NCI-H2196 (cell line): ENCODE results near the gene TTC28.
"Not testable (repeated sequence)": the region's sequence is repeated elsewhere in the genome, so short reads cannot be mapped to it uniquely, and the experiment has no call there.

Source experiments
- DNase-seq: peaks from one replicate; lab custom pipeline; 2025; ENCODE audit not compliant: unreplicated experiment; lab: John Stamatoyannopoulos, UW

Gene TTC28

DNA sequence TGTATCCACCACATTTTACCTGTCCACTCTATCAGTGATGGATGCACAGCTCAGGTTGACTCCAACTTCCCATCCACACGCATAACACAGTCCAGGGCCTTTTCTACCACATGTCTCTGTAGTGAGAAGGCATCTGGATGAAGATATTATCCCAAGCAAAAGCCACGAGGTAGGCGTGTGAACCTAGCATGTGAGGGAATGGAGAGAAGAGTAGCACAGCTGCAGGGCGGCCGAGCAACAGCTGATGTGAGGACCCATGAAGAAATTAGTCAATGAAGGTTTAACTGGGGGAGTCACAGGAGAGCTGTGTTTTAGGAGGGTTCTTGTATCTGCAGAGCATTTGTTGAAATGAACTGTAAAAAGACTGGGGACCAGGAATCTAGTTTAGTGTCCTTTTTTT is 616.0 kb downstream of the TTC28 start:
- DNase-seq: no peak

DNA sequence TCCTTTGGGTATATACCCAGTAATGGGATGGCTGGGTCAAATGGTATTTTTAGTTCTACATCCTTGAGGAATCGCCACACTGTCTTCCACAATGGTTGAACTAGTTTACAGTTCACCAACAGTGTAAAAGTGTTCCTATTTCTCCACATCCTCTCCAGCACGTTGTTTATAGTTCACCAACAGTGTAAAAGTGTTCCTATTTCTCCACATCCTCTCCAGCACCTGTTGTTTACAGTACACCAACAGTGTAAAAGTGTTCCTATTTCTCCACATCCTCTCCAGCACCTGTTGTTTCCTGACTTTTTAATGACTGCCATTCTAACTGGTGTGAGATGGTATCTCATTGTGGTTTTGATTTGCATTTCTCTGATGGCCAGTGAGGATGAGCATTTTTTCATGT is 619.0 kb downstream of the TTC28 start:
- not testable (repeated sequence) for DNase-seq

DNA sequence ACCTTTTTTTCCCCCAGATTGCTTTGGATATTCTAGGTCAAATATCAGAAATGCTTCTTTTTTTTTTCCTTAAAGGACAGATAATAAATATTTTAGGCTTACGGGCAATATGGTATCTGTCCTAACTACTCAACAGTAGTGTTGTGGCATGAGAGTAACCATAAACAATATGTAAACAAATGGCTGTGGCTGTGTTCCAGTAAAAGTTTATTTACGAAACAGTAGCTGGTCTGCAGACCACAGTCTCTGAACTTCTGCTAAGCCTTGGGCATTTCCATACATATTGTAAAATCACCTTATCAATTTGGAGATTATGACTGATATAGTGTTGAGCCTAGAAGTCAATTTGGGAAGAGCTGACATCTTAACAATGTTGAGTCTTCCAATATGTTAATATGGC is 621.6 kb downstream of the TTC28 start:
- no peak for DNase-seq

DNA sequence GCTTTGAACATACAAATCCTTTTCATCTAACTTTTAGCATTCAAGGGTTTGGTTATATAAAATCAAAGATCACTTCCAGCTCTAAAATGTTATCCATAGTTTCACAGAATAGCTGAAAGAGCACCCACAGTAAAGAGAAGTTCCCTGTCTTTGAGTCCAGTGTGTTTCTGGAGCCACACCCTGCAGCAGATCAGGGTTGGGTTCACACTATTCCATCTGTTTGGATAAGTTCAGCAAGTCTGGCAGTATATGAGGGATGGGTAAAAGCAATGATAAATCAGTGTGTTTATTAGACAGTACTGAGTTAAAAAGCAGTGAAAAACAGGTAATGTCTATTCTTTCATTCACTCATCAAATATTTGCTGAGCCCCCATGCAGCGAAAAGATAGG is 624.8 kb downstream of the TTC28 start:
- no peak for DNase-seq

DNA sequence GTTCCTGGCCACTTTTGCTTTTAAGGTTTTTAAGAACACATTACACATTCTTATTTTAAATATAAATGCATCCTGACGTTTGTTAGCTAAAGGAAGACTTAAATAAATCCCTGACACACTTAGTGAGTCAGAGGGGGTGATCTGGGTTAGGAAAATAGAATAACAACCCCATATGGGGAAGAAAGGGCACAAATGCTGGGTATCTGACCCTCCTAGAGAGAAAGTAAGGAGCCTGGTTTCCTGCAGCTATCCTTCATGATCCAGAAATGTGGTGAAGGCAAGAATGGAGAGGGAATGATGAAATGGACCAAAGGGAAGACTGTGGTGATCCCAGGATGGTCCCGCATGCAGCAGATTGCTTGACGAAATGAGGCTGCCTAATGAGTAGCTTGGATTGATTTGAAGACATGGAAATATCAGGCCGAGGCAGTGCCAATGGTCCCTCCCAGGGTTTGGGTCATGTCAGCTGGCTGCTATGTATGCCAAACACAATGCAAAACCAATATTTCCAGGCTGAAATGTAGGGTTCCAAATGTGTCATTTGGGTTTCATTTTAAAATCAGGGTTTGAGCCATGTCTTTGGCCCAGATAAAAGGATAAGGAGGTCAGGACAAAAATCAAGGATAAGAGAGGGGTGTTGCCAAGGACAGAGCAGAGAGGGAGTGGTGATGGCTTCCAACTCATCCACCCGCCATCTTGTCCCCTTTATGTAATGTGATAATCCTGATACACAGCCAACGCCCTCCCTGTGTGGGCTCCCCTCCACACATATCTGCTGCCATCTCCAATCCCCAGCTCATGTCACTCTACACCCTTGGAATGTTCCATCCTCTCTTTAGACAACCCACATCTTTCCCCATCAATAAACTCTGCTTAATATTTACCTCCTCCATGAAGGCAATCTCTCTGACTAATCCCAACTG is 625.5 kb downstream of the TTC28 start:
- DNase-seq: no peak

DNA sequence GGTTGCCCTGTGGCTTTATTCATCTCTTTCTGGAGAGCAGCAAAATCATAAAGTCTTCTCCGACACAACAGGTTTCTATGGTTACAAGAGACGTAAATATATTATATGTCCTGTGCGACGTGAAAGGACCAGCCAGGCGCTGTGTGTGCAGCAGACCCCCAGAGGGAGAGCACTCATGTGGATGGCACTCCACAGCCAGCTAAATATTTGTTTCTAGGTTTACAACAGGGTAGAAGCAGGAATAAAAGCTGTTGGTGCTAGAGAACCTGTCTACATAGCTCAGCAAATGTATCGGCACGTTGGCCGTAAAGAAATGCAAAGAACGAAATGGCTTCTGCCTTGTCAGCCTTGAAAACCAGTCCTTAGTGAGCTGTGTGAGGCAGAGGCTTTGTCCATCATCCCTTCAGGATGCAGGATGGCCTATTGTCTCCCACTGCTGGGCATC is 626.8 kb downstream of the TTC28 start:
- DNase-seq: no peak

DNA sequence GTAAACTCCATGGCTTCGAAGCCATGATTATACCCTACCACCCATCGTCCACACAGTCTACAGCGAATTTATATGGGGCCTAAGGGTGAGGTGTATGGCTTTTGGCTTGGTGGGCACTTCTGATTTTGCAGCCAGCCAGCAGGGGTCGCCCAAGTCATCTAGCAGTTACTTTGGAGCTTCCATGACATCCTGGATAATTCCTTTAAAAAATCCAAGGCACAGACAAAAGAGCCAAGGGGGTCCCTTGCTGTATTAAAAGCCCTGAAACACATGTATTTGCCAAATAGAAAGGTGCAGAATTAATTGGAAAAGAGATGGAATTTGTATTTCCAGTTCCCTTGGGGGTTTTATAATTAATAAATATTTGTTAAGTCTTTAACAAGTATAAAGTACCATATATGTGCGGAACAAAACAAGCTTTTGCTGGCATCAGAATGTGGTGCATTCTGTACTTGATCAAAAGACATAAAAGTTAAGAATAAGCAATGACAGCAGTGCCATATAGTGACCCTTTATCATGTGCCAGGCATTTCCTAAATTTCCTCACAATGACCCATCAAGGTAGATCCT is 627.8 kb downstream of the TTC28 start:
- peak; percentile 6 for DNase-seq

DNA sequence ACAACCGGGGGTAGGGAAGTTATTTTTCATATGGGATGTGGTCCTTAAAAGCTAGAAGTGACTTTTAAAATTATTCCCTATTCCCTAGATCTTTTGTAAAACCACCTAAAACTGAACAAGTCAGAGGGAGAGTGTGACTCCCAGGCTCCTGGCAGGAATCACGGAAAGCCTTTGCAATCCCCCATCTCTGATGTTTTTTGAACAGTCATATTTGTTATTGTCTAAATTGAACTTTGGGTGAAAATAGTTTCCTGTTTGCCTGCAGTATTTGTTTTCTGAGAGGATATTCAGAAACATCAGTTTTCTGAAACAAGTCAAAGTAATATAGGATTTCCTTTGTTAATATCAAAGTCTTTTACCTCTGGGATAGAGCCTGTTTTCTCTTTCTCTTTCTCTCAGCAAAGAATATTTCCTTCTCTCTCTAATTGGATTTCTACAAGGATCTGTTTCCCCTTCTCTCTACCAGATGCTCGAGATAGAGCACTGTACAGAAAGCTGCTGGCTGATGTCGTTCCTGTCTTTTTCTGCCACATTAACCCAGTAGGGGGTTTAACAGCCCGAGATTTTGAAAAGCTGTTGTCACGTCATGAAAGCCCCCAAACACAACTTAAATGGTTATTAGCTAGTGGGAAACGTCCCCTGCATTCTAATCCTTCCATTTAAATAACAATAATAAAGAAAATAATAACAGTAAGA is 628.4 kb downstream of the TTC28 start:
- no peak for DNase-seq

DNA sequence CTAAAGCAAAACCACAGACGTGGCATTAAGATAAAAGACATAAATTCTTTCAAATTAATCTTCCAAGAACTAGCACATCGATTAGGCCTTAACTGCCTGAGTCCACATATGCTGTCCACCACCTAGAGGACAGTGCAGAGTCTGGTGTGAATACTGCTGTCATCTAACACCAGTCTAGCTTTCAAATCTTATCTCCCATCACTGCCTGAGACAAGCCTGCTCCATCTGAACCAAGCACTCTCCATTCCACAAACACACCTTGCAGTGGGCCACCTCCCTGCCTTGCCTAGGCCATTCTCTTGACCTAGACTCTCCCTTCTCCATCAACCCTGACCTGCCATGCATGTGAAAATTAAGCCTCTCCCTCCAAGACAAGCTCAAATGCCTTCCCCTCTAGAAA is 631.1 kb downstream of the TTC28 start:
- DNase-seq: no peak

DNA sequence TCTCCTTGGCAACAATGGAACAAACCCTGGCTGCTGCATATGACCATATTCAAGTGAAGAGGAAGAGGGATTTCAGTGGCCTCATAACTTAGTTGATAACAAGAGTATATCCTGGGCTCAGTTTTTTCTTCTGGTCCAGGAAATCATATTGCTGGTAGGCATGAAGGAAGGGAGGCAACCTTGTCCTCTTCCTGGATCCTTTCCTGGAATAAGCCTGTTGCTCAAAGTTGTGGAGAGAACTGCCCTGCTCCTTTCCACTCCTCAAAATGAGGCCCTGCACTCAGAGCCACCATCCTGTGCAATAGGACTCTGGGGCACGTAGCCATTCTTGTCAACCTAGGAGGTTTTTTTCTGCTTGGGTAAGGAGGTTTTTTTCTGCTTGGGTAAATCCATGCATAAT is 631.9 kb downstream of the TTC28 start:
- no peak for DNase-seq

DNA sequence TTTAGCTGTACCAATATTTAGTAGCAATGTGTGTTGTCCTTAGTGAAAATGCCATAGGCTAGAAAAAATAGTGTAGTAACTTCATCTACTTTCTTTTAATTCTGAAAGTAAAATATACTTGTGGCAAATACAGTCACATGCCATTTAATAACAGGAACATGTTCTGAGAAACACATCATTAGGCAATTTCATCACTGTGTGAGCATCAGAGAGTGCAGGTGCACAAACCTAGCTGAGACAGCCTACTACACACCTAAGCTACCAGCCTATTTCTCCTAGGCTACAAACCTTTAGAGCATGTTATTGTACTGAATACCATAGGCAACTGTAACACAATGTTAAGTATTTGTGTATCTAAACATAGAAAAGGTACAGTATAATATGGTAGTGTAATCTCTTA is 633.5 kb downstream of the TTC28 start:
- DNase-seq: no peak

DNA sequence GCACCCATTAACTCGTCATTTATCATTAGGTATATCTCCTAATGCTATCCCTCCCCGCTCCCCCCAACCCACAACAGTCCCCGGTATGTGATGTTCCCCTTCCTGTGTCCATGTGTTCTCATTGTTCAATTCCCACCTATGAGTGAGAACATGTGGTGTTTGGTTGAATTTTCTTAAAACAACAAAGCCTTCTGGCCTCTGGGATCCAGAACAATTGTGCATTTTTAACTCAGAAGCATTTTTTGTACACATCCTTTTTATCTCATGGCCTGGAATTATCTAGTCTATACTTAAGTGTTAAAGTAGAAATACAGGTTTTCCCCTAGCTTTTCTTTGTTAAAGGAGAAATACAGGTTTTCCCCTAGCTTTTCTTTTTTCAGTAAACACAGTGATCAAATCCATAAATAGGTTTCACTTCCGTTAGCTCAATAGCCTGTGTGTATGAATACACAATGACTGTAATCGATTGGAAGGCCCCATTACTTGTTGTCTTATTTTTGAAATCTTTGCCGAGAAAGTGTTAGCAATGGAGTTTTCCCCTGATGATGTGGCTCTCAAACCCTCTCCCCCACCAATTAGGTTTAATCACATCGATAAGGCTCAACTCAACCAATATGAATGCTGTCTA is 635.0 kb downstream of the TTC28 start:
- DNase-seq: no peak

DNA sequence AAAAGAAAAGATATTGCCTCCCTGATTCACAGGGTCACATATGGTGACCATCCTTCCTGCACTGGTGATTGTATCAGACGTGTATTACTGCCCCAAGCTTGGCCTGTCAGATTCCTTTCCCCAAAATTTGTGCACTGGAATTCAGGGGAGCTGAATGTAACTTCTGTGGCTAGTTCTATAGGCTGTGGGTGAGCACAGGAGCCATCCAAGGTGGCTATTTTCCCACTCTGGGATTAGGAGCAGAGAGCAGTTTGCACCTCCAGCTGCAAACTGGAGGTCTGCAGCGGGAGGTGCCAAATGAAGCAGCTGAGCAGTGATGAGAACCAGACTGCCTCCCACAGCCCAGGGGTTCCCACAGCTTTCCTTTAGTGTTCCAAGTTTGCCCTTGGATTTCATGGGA is 636.4 kb downstream of the TTC28 start:
- no peak for DNase-seq

DNA sequence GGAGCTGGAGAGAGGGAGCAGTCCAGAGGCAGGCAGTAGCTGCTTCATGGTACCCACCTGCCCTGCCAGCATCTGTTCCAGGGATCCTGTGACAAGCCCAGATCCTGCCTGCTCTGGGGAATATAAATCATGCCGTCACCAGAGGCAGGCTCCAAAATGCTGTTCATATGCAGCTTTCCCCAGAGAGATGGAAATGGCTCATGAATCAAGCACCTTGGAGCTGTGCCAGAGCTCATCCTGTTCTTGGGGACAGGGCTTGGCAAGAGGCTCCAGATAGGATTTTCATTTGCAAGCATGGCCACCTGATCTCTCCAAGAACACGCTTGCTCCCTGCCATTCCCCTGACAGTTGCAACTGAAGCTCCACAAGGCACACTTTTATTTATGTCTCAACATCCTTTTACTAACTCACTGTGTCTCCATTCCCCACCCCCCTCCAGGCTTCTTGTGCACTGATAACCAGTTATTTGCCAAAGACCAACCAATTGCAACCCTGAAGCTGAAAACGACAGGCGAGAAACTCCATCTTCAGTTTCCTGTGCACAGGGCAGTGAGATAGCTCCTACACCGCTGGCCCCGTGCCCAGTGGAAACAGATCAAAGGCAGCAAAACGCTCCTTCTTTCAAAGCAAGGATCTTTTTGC is 644.8 kb downstream of the TTC28 start:
- peak; percentile 69 for DNase-seq

DNA sequence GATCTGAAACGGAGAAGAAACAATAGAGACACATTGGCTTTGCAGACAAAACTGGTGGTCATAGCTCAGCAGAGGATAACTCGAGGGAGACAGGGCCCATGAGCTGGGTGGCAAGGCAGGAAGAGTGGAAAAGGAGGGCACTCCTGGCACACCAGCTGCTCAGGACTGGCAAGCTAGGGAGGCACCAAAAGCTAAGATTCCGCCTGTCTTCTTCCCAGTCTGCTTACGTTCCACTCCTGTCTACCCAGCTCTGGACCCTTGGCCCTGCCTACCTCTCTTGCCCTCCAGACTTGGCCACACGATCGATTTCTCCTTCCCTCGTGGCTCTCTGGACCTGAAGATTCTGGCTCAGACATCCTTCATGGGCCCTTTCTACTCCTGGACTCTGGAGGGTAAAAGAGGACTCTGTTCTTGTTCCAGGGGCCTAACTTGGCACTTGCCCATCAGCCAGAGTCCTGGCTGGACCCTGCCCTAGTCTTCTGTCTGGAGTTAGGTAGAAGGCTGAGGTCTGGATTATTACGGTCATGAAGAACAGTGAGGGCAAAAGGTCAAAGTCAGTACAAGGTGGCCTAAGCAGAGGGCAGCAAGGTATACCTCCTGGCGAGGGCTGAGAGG is 645.4 kb downstream of the TTC28 start:
- no peak for DNase-seq

DNA sequence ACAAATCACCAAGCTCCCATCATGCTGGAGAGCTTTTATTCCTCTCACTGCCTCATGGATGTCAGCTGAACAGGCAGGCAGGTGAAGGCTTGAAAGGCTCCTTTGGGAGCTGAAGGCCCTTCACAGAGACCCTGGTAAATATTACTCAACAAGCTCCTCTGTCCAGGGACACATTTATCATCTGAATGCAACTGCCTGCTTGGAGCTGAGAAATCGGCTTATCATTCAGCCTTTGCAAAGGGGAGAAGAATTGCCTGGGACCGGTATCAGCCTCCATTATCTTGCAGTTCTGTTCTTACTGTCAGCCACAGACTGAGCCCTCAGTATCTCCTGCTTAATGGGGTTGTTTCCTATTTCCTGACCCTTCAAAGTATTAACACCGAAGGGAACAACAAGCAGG is 646.8 kb downstream of the TTC28 start:
- no peak for DNase-seq

DNA sequence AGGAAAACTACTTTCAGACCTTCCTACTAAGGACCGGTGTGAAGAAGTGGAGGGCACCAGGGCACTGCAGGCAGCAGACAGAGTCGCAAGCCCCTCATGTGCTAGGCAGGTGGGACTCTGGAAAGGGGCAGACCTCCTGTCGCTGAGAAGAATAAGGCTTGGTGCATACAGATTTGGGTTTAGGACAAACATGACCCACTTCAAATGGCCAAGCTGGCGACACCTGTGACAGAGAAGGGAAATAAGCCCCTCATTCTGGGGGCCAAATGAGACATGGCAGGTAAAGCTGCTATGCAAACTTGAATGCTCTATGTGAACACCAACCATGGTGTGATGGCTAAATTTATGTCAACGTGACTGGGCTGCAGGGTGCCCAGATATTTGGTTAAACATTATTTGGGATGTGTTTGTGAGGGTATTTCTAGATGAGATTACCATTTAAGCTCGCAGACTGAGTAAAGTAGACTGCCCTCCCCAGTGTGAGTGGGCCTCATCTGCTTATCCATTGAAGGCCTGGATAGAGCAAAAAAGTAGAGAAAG is 648.2 kb downstream of the TTC28 start:
- DNase-seq: no peak

DNA sequence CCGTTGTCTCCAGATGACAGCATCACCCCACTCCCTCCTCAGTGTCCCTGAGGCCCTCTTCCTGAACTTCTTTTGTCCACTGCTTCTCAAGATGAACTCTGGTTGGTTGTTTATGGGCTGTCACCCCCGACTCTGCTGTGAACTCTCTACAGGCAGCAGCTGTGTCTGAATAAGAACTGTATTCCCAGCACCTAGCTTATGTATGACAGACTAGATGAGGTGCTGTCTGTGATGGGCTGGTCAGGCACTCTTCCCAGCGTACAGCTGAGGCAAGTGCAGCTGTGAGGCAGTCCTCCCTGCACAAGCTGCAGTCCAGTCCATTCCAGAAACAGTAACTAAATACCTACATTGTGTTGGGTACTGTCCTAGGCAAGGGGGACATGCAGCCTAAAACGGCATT is 649.2 kb downstream of the TTC28 start:
- DNase-seq: no peak

DNA sequence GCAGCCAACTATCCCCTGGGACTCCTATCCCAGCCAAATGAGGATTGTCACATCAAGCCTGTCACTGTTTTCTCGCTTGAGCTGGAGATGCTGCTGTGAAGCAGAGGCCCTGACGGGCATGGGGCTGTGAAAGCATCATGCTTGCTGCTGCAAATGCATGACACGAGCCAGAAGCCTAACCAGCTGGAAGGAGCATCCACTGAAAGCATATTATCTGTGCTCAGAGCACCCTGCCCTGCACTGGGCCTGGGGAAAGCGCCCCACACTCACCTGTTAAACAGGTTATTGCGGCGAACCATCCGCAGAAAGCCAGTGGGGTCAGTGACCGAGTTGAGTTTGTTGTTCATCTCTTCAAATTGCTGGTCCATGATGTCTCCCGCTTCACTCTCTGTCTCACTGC is 649.7 kb downstream of the TTC28 start:
- DNase-seq: no peak

DNA sequence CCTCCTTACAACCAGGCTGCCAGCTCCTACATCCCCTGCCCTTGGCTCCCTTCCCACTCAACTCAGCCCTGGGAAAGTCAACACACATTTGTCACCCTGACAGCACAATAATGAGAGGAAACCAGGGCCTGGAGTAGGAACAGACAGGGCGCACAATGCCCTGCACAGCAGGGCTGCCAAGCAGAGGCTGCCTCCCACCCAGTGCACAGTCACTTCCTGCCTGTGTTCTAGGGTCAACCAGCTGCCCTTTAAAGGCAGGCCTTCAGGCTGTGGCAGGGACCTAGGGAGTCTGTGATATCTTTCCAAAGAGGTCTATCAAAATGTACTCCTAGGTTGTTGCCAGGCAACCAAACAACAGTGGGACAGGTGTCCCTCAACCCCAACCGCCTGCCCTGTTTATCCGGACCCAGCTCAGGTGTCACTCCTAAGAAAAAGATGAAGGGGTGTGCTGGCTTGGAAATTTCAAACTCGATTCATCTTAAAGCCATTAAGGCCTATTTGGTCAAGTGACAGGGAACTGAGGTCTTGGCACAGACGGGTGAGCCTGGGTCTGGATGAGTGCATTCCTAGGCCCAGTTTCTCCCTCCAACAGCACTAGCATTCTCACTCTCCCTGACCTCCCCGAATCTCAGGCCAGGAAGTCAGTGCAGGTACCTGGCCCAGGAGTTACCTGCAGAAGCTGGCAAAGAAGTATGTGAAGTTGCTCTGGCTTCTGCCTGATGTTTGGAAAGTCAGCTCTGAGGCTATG is 650.3 kb downstream of the TTC28 start:
- DNase-seq: peak; percentile 77
